Activated naive CD4-positive, alpha-beta T cell treated with anti-CD3 and anti-CD28 coated beads, Interleukin-2, amount 10 ng/mL, durations not matched to agents 5 hours and 36 hours (primary cell): ENCODE data around the gene CA5B. TPM values are rescaled to one million over a fixed set of nuclear protein-coding genes. Genes with fewer than 3 reads are reported as not detected.

Experiments
- total RNA-seq, 2 experiments: library from RNA; stranded (reverse); gene quantifications; one replicate each; pipeline ENCODE4 v1.2.3, GENCODE V29; 2021

The CA5B gene
- 10 to 100 TPM; 27.0 to 27.6 TPM for total RNA-seq

GRCh38 chrX:15737959-15738902, at the start of gene CA5B:
Gene CA5B, plus strand, starts transcription at chrX:15738270. Its CDS starts 11,754 bp downstream, at chrX:15750024.

GRCh38 chrX:15789979-15790768, 52.1 kb downstream of the CA5B start, which contains the start of gene ZRSR2:
Gene ZRSR2, plus strand, starts transcription at chrX:15790484. Its CDS starts 12 bp downstream, at chrX:15790496.

Other genes with a start within 250 kb of the CA5B start
- gene PIR, start 244.9 kb upstream of the CA5B start, total RNA-seq, result 1 to 10 TPM; 2.4 to 3.0 TPM
- not detected for gene BMX, start 237.5 kb upstream of the CA5B start, total RNA-seq
- gene ACE2, start 137.3 kb upstream of the CA5B start, total RNA-seq, result not detected
- gene CLTRN, start 73.5 kb upstream of the CA5B start, total RNA-seq, result under 1 TPM; 0.13 to 0.34 TPM
- 10 to 100 TPM; 17.8 to 20.8 TPM for gene ZRSR2, start 52.2 kb downstream of the CA5B start, total RNA-seq
- gene AP1S2, start 116.5 kb downstream of the CA5B start, total RNA-seq, result 10 to 100 TPM; 36.1 to 39.7 TPM